ENCODE results near the gene CHKB. TPM values are rescaled to one million over a fixed set of nuclear protein-coding genes. Genes with fewer than 3 reads are reported as not detected.

The CHKB gene
- polyA plus RNA-seq, 3 donors, result 62.8 to 82.6 (median 82.5) TPM

GRCh38 chr22:50532824-50533796, 49.5 kb downstream of the CHKB start:
- DNase-seq (ENCODE audit: low read depth in 3 of 3, low spot score in 2 of 3), result no peak

- DNase-seq (ENCODE audit: low read depth in 3 of 3, low spot score in 2 of 3), result no peak
Observed at GRCh38 chr22:50531962-50532674, 50.5 kb downstream of the CHKB start.

- no peak for DNase-seq (ENCODE audit: low read depth in 3 of 3, low spot score in 2 of 3)
Observed at GRCh38 chr22:50531546-50531961, 51.1 kb downstream of the CHKB start.

GRCh38 chr22:50530877-50531545, 51.6 kb downstream of the CHKB start:
- no peak for DNase-seq (ENCODE audit: low read depth in 3 of 3, low spot score in 2 of 3)

GRCh38 chr22:50530580-50530876, 52.1 kb downstream of the CHKB start:
- DNase-seq (ENCODE audit: low read depth in 3 of 3, low spot score in 2 of 3), result no peak

GRCh38 chr22:50529897-50530579, 52.6 kb downstream of the CHKB start, which contains the start of gene TYMP:
Gene TYMP, minus strand, starts transcription at chr22:50530012. Its CDS starts 303 bp downstream, at chr22:50529709.
- DNase-seq (ENCODE audit: low read depth in 3 of 3, low spot score in 2 of 3), result no peak

- no peak for DNase-seq (ENCODE audit: low read depth in 3 of 3, low spot score in 2 of 3)
Observed at GRCh38 chr22:50529416-50529896, 53.2 kb downstream of the CHKB start.

Other genes with a start within 250 kb of the CHKB start
- 10 to 100 TPM; 29.8 to 31.5 (median 31.5) TPM for gene PPP6R2, start 239.5 kb downstream of the CHKB start, polyA plus RNA-seq (ENCODE audit: insufficient read length in 3 of 3)
- 10 to 100 TPM; 24.7 to 28.0 (median 26.6) TPM for gene SBF1, start 107.8 kb downstream of the CHKB start, polyA plus RNA-seq (ENCODE audit: insufficient read length in 3 of 3)
- 1 to 10 TPM; 3.2 to 5.9 (median 4.1) TPM for gene ADM2, start 101.3 kb downstream of the CHKB start, polyA plus RNA-seq (ENCODE audit: insufficient read length in 3 of 3)
- gene MIOX, start 96.0 kb downstream of the CHKB start, polyA plus RNA-seq (ENCODE audit: insufficient read length in 3 of 3), result 10 to 100 TPM in 2 of 3 donors, 1 to 10 TPM in 1; 3.2 to 19.0 (median 13.4) TPM
- gene LMF2, start 75.1 kb downstream of the CHKB start, polyA plus RNA-seq (ENCODE audit: insufficient read length in 3 of 3), result 10 to 100 TPM; 28.1 to 35.2 (median 32.0) TPM
- gene NCAPH2, start 74.6 kb downstream of the CHKB start, polyA plus RNA-seq (ENCODE audit: insufficient read length in 3 of 3), result 10 to 100 TPM; 35.6 to 41.1 (median 39.4) TPM
- gene SCO2, start 57.3 kb downstream of the CHKB start, polyA plus RNA-seq (ENCODE audit: insufficient read length in 3 of 3), result 1 to 10 TPM in 2 of 3 donors, not detected in 1; 1.0 to 1.7 TPM
- 1 to 10 TPM; 1.0 to 1.2 (median 1.1) TPM for gene TYMP, start 52.8 kb downstream of the CHKB start, polyA plus RNA-seq (ENCODE audit: insufficient read length in 3 of 3)
- gene KLHDC7B, start 37.0 kb downstream of the CHKB start, polyA plus RNA-seq (ENCODE audit: insufficient read length in 3 of 3), result under 1 TPM; 0.04 to 0.86 (median 0.36) TPM
- gene SYCE3, start 19.9 kb downstream of the CHKB start, polyA plus RNA-seq (ENCODE audit: insufficient read length in 3 of 3), result under 1 TPM in 2 of 3 donors, not detected in 1; 0.28 to 0.61 TPM
- 1 to 10 TPM; 9.0 to 9.7 (median 9.1) TPM for gene CPT1B, start 4.4 kb downstream of the CHKB start, polyA plus RNA-seq (ENCODE audit: insufficient read length in 3 of 3)
- under 1 TPM; 0.41 to 0.57 (median 0.56) TPM for gene MAPK8IP2, start 17.9 kb upstream of the CHKB start, polyA plus RNA-seq (ENCODE audit: insufficient read length in 3 of 3)
- 10 to 100 TPM; 10.3 to 14.0 (median 11.0) TPM for gene ARSA, start 45.3 kb upstream of the CHKB start, polyA plus RNA-seq (ENCODE audit: insufficient read length in 3 of 3)
- gene SHANK3, start 90.0 kb upstream of the CHKB start, polyA plus RNA-seq (ENCODE audit: insufficient read length in 3 of 3), result 10 to 100 TPM in 2 of 3 donors, 1 to 10 TPM in 1; 9.1 to 13.2 (median 12.5) TPM
- under 1 TPM; 0.25 to 0.45 (median 0.28) TPM for gene ACR, start 155.4 kb upstream of the CHKB start, polyA plus RNA-seq (ENCODE audit: insufficient read length in 3 of 3)
- gene RABL2B, start 200.8 kb upstream of the CHKB start, polyA plus RNA-seq (ENCODE audit: insufficient read length in 3 of 3), result 10 to 100 TPM; 40.4 to 59.5 (median 46.4) TPM